PC-3 (cell line): Measurements from ENCODE around the gene BBS5. TPM values are rescaled to one million over a fixed set of nuclear protein-coding genes. Genes with fewer than 3 reads are reported as not detected.
"Not testable (repeated sequence)": the region's sequence is repeated elsewhere in the genome, so short reads cannot be mapped to it uniquely, and the experiment has no call there.

Experiments used
- ATAC-seq: fragments of 200-7000 bp; cut with Tn5 transposase; 2 replicates; pipeline ENCODE4 v1.9.1; 2020; ENCODE audit warnings: mild to moderate bottlenecking, moderate library complexity
- BruUV-seq: library from RNA; stranded (reverse); fragments of 400-500 nt; replicated peaks from 2 replicates; lab custom pipeline; 2021; lab: Mats Ljungman, UMichigan
- CTCF ChIA-PET: fragments of 300-600 bp; sonication (Branson Sonifier 250); formaldehyde crosslinking; loops from one replicate; lab custom pipeline; 2022; ENCODE audit warnings: antibody characterized with exemption; lab: Charles Lee
- POLR2A ChIA-PET: fragments of 300-600 bp; sonication (Branson Sonifier 250); formaldehyde crosslinking; loops from one replicate; lab custom pipeline; 2022; ENCODE audit warnings: antibody characterized with exemption; ENCODE audit not compliant: unreplicated experiment; lab: Charles Lee
- DNase-seq: peaks from one replicate; pipeline ENCODE4 v3.0.0-alpha.2; 2015
- H2AFZ ChIP-seq: fragments of 300-600 bp; sonication (generic); 2 replicates; pipeline ENCODE4 v1.6.0; 2016; ENCODE audit warnings: antibody characterized with exemption, low read length
- H3F3A ChIP-seq: fragments of 300-600 bp; sonication (generic); one replicate; pipeline ENCODE4 v1.6.0; 2017; ENCODE audit warnings: antibody characterized with exemption, low read length, control low read depth, mild to moderate bottlenecking; ENCODE audit not compliant: unreplicated experiment
- H3K27ac ChIP-seq: fragments of 300-600 bp; sonication (generic); 2 replicates; pipeline ENCODE4 v1.5.1; 2016; ENCODE audit warnings: mild to moderate bottlenecking, low read length
- H3K27me3 ChIP-seq: fragments of 300-600 bp; sonication (generic); 2 replicates; pipeline ENCODE4 v1.6.1; 2016; ENCODE audit warnings: low read length, mixed read lengths
- H3K36me3 ChIP-seq: fragments of 300-600 bp; sonication (generic); 2 replicates; pipeline ENCODE4 v1.6.1; 2016; ENCODE audit warnings: low read depth, mixed run types, low read length, mixed read lengths
- H3K4me1 ChIP-seq: fragments of 300-600 bp; sonication (generic); 2 replicates; pipeline ENCODE4 v1.5.1; 2016; ENCODE audit warnings: low read length; ENCODE audit not compliant: insufficient read depth
- H3K4me2 ChIP-seq: fragments of 300-600 bp; sonication (generic); 2 replicates; pipeline ENCODE4 v1.6.0; 2016; ENCODE audit warnings: low read length
- H3K4me3 ChIP-seq: fragments of 300-600 bp; sonication (generic); 2 replicates; pipeline ENCODE4 v1.5.1; 2016; ENCODE audit warnings: mild to moderate bottlenecking, low read length, mixed read lengths
- H3K79me2 ChIP-seq: fragments of 300-600 bp; sonication (generic); 2 replicates; pipeline ENCODE4 v1.6.1; 2017; ENCODE audit warnings: low read length, mixed read lengths
- H3K9ac ChIP-seq: fragments of 300-600 bp; sonication (generic); 2 replicates; pipeline ENCODE4 v1.6.0; 2016; ENCODE audit warnings: mild to moderate bottlenecking, low read length
- H3K9me2 ChIP-seq: fragments of 300-600 bp; sonication (generic); replicated peaks from 2 replicates; pipeline ENCODE4 v1.6.1; 2016; ENCODE audit warnings: mixed run types, low read length, mixed read lengths
- H3K9me3 ChIP-seq: fragments of 300-600 bp; sonication (generic); 2 replicates; pipeline ENCODE4 v1.6.1; 2016; ENCODE audit warnings: low read length, mixed read lengths
- H4K20me1 ChIP-seq: fragments of 300-600 bp; sonication (generic); 2 replicates; pipeline ENCODE4 v1.6.1; 2016; ENCODE audit warnings: low read length, mixed read lengths
- EZH2 ChIP-seq: fragments of 300-600 bp; sonication (generic); IDR thresholded peaks from one replicate; pipeline ENCODE4 v1.6.1; 2017; ENCODE audit warnings: antibody characterized with exemption, mild to moderate bottlenecking, low read length; ENCODE audit not compliant: unreplicated experiment
- EZH2phosphoT487 ChIP-seq: fragments of 300-600 bp; sonication (generic); IDR thresholded peaks from 2 replicates; pipeline ENCODE4 v1.6.1; 2018; ENCODE audit warnings: mild to moderate bottlenecking, antibody characterized with exemption, low read length, borderline replicate concordance
- intact Hi-C: fragments of 100-400 bp; cut with micrococcal nuclease; formaldehyde crosslinking; loops from 2 replicates; pipeline ENCODE4 v1.9.0; 2023
- total RNA-seq: library from RNA; depleted of rRNA; stranded (reverse); fragments of >200 nt; gene quantifications from 2 replicates; pipeline ENCODE4 v1.2.3, GENCODE V29; 2014
- TF ChIP-seq, protein P1 (sequence below): fragments of 300-600 bp; sonication (generic); conservative IDR thresholded peaks from 2 replicates; pipeline ENCODE4 v1.5.1; 2017; ENCODE audit warnings: antibody characterized with exemption, low read depth, mild to moderate bottlenecking, low read length

The BBS5 gene
- total RNA-seq, 1 experiment from 2014 or later: 3.8 TPM

DNA sequence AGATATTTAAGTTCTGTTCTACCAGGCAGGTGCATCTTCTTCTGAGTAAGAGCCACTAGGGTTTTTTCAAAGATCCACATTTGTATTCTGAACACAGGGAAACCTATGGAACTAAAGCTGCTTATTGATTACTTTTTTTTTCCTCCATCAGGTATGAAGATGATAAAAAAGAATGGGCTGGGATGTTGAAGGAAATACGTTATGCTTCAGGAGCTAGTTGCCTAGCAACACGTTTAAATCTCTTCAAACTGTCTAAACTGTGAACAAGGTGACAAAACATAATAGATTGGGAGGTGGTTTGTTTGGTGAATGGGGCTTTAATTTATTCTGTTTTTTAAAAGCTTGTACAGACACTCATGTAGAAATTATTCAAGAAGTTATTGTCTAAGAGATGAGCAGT, 46.1 kb downstream of the BBS5 start:
- no peaks in the 10 kb centered on the region for H3K36me3 ChIP-seq
- H3K9me3 ChIP-seq: no peaks in the 10 kb centered on the region
- H3K4me1 ChIP-seq: peaks cover 8% of the 10 kb centered on the region
- no peak overlapping the region for H3K9ac ChIP-seq
- H3K27me3 ChIP-seq: no peaks in the 10 kb centered on the region
- H3K27ac ChIP-seq: no peak overlapping the region
- POLR2A ChIA-PET: no interaction called here
- no peaks in the 10 kb centered on the region for H4K20me1 ChIP-seq
- no peaks in the 10 kb centered on the region for H3K9me2 ChIP-seq
- BruUV-seq: no TSS peak
- H3F3A ChIP-seq: no peaks in the 10 kb centered on the region
- no peak overlapping the region for H3K4me3 ChIP-seq
- DNase-seq (no peak), ATAC-seq (no peak)
- no peak overlapping the region for H3K4me2 ChIP-seq
- no peaks in the 10 kb centered on the region for H3K79me2 ChIP-seq
- no peak overlapping the region for H2AFZ ChIP-seq
- TF ChIP-seq, protein P1, sequence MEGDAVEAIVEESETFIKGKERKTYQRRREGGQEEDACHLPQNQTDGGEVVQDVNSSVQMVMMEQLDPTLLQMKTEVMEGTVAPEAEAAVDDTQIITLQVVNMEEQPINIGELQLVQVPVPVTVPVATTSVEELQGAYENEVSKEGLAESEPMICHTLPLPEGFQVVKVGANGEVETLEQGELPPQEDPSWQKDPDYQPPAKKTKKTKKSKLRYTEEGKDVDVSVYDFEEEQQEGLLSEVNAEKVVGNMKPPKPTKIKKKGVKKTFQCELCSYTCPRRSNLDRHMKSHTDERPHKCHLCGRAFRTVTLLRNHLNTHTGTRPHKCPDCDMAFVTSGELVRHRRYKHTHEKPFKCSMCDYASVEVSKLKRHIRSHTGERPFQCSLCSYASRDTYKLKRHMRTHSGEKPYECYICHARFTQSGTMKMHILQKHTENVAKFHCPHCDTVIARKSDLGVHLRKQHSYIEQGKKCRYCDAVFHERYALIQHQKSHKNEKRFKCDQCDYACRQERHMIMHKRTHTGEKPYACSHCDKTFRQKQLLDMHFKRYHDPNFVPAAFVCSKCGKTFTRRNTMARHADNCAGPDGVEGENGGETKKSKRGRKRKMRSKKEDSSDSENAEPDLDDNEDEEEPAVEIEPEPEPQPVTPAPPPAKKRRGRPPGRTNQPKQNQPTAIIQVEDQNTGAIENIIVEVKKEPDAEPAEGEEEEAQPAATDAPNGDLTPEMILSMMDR: no peak
- TF ChIP-seq EZH2phosphoT487 (no peak), EZH2 (no peak)
- CTCF ChIA-PET: no interaction called here
- intact Hi-C loops: no loop called here

DNA sequence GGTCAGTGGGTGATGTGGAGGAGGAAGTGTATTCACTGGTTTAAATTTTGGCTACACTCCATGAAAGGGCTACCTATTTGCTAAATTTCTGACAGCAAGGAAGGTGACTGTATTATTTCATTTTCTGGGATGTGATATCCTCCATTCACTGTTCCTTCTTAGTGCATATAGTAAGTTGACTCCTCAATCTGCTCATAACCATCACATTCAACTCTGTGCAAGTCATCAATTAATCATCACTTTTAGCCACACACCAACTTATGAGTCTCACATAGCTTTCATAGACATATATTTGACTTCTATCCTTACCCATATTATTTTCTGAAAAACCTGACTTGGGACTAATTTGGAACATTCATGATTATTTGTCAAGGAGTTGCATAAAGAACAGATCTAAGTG, 47.2 kb downstream of the BBS5 start:
- no peaks in the 10 kb centered on the region for H3F3A ChIP-seq
- H3K27me3 ChIP-seq: no peaks in the 10 kb centered on the region
- H3K9ac ChIP-seq: no peak overlapping the region
- H3K4me1 ChIP-seq: peaks cover 8% of the 10 kb centered on the region
- no peaks in the 10 kb centered on the region for H3K79me2 ChIP-seq
- no peaks in the 10 kb centered on the region for H3K36me3 ChIP-seq
- BruUV-seq: no TSS peak
- DNase-seq: peak; percentile 50
- H3K4me3 ChIP-seq: no peak overlapping the region
- intact Hi-C loops: no loop called here
- TF ChIP-seq EZH2 (no peak), EZH2phosphoT487 (no peak)
- TF ChIP-seq, protein P1: no peak
- no peak overlapping the region for H3K4me2 ChIP-seq
- 0 out of 2 replicates have a peak, but pooled peaks have one; percentile 48 for ATAC-seq
- no peak overlapping the region for H3K27ac ChIP-seq
- no peaks in the 10 kb centered on the region for H4K20me1 ChIP-seq
- ChIA-PET POLR2A (no interaction called here), CTCF (no interaction called here)
- H3K9me3 ChIP-seq: no peaks in the 10 kb centered on the region
- no peaks in the 10 kb centered on the region for H3K9me2 ChIP-seq
- no peak overlapping the region for H2AFZ ChIP-seq

DNA sequence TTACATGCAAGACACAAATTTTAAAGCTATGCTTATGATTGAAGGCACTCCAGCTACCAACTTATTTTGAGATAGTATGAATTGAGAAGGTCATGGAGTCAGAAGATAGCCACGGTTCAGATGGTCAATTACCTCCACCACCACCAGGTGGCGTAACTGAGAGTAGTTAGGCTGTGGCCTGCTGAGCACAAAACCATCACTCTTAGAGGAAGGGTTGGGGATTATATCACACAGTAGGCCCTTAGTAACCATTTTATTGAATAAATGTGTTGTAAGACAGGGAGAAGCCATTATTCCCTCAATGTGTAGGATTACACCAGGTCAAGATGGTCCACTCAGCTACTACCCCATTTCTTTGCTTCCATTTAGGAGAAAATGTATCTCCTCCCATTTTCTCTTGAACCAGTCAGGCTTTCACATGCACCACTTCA, 49.0 kb downstream of the BBS5 start:
- CTCF ChIA-PET: no interaction called here

DNA sequence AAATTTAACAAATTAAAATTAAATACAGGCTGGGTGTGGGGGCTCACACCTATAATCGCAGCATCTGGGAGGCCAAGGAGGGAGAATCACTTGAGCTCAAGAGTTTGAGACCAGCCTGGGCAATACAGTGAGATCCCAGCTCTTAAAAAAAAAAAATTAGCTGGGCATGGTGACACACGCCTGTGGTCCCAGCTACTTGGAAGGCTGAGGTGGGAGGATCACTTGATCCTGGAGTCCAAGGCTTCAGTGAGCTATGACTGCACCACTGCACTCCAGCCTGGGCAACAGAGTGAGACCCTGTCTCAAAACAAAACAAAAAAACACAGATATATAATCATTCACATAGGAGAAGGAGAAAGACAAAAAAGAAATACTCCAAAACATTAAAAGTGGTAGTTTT, 60.2 kb downstream of the BBS5 start:
- H3K4me3 ChIP-seq, H2AFZ ChIP-seq, H3K9me2 ChIP-seq, ATAC-seq, H3K4me1 ChIP-seq, H3K36me3 ChIP-seq, H3K9me3 ChIP-seq, H3K27me3 ChIP-seq, H3F3A ChIP-seq, H3K4me2 ChIP-seq, H4K20me1 ChIP-seq, DNase-seq, POLR2A ChIA-PET, H3K9ac ChIP-seq, BruUV-seq, CTCF ChIA-PET, H3K79me2 ChIP-seq, H3K27ac ChIP-seq, intact Hi-C loops: not testable (repeated sequence)

More for the DNA sequence above, 49.0 kb downstream of the BBS5 start:
- intact Hi-C loops: no loop called here
- Histone ChIP-seq H4K20me1 (no peaks in the 10 kb centered on the region), H3K4me2 (no peak overlapping the region), H3K27me3 (no peaks in the 10 kb centered on the region), H3K9ac (no peak overlapping the region), H2AFZ (no peak overlapping the region), H3F3A (no peaks in the 10 kb centered on the region), H3K9me2 (no peaks in the 10 kb centered on the region), H3K4me3 (no peak overlapping the region), H3K4me1 (peaks cover 8% of the 10 kb centered on the region), H3K27ac (no peak overlapping the region), H3K79me2 (no peaks in the 10 kb centered on the region), H3K36me3 (no peaks in the 10 kb centered on the region), H3K9me3 (no peaks in the 10 kb centered on the region)
- no peak for TF ChIP-seq EZH2phosphoT487
- no peak for TF ChIP-seq EZH2
- TF ChIP-seq, protein P1: peak; percentile 92
- no TSS peak for BruUV-seq
- DNase-seq: peak; percentile 84
- POLR2A ChIA-PET: no interaction called here
- ATAC-seq: peak; percentile 70
